Kidney epithelial cell (primary cell): ENCODE results near the gene TNS4. TPM values are rescaled to one million over a fixed set of nuclear protein-coding genes. Genes with fewer than 3 reads are reported as not detected.

Experiments used
- DNase-seq: peaks from one replicate; pipeline ENCODE4 v3.0.0-alpha.2; 2010; ENCODE audit warnings: low read depth
- H3K27me3 ChIP-seq: 2 replicates; pipeline ENCODE4 v1.6.0; 2011; ENCODE audit warnings: low read length; ENCODE audit not compliant: control insufficient read depth, insufficient read depth
- H3K36me3 ChIP-seq: 2 replicates; pipeline ENCODE4 v1.5.1; 2011; ENCODE audit warnings: low read length; ENCODE audit not compliant: control insufficient read depth, insufficient read depth
- H3K4me3 ChIP-seq: 2 replicates; pipeline ENCODE4 v1.5.1; 2011; ENCODE audit warnings: low read depth, mild to moderate bottlenecking, control low read depth, low read length
- total RNA-seq: library from RNA; depleted of rRNA; stranded (reverse); fragments of >200 nt; gene quantifications from 2 replicates; pipeline ENCODE4 v1.2.3, GENCODE V29; 2015
- TF ChIP-seq, protein P1 (sequence below): IDR thresholded peaks from 2 replicates; pipeline ENCODE4 v1.5.1; 2011; ENCODE audit warnings: mild to moderate bottlenecking, moderate library complexity, low read length, control low read depth, inconsistent platforms; ENCODE audit not compliant: insufficient read depth, poor library complexity, severe bottlenecking

TNS4 gene
- total RNA-seq, 1 donor from 2014 or later, result not detected

DNA sequence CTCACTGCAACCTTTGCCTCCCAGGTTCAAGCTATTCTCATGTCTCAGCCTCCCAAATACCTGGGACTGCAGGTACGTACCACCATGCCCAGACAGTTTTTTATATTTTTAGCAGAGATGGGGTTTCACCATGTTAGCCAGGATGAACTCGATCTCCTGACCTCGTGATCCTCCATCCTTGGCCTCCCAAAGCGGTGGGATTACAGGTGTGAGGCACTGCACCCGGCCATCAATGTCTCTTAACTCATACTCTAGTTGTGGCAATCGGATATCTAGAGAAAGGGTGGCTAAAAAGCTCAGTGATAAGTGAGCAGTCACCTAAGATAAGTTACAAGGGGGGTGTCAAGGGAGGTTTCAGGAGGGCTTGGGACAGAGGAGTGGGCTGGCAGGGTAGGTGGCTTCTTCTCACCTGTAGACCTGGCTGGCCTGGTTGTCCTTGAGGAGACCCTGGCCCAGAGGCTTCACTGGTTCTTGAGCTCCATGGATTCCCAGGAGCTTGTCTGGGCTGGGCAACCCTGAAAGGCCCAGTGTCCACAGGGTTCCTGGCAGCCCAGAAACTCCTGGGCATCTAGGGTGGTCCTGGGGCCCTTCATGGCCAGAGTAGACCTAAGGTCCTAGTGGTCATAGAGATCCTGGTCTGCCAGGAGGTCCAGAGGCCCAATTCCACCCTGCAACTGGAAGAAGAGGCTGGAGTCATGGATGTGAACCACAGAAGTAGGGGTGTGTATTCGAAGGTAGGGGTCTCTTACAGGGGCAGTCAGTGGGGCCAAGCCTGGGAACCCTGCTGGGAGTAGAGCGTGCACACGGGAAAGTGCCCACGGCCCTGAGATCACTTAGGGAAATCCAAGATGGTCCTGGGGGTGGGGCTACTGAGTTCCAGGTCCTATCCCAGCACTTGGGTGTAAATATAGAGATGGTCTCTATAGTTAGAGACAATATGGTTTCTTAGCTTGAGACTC is 70.9 kb downstream of the TNS4 start:
- TF ChIP-seq, protein P1, sequence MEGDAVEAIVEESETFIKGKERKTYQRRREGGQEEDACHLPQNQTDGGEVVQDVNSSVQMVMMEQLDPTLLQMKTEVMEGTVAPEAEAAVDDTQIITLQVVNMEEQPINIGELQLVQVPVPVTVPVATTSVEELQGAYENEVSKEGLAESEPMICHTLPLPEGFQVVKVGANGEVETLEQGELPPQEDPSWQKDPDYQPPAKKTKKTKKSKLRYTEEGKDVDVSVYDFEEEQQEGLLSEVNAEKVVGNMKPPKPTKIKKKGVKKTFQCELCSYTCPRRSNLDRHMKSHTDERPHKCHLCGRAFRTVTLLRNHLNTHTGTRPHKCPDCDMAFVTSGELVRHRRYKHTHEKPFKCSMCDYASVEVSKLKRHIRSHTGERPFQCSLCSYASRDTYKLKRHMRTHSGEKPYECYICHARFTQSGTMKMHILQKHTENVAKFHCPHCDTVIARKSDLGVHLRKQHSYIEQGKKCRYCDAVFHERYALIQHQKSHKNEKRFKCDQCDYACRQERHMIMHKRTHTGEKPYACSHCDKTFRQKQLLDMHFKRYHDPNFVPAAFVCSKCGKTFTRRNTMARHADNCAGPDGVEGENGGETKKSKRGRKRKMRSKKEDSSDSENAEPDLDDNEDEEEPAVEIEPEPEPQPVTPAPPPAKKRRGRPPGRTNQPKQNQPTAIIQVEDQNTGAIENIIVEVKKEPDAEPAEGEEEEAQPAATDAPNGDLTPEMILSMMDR, result no peak
- no peak overlapping the region for H3K4me3 ChIP-seq
- H3K36me3 ChIP-seq, result no peaks in the 10 kb centered on the region
- no peak for DNase-seq
- H3K27me3 ChIP-seq, result no peaks in the 10 kb centered on the region

DNA sequence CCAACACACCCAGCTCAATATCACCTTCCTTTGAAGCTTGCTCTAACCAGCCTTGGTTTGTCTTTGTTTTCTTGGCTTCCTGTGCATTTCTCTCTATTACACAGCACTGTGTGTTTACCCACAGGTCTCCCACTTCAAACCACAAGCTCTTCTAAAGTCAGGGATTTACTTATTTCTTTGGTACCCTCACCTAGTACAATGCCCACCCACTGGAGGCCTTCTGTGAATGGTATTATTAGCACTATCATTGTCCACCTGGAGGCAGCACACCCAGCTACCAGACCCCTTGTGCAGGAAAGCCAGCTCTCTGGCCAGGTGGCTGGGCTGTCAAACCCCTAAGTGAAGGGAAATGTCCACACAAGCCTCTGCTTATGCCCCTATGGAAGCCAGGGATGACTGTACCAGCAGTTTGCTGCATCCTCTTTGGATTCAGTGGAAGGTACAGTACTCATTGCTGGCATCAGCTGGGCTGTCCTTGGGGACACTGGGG is 74.4 kb downstream of the TNS4 start:
- Histone ChIP-seq H3K27me3 (no peaks in the 10 kb centered on the region), H3K4me3 (no peak overlapping the region), H3K36me3 (no peaks in the 10 kb centered on the region)
- DNase-seq, result no peak
- TF ChIP-seq, protein P1, result no peak

Other genes starting within 250 kb of the TNS4 start
- gene CDC6, start 213.7 kb downstream of the TNS4 start, total RNA-seq, result 7.9 and 8.8 TPM in 2 replicates
- gene RARA, start 192.4 kb downstream of the TNS4 start, total RNA-seq, result 48.2 and 57.2 TPM in 2 replicates
- gene GJD3, start 136.9 kb downstream of the TNS4 start, total RNA-seq, result 1.1 TPM in 1 of 2 replicates, not detected in the other
- 14.9 and 17.4 TPM in 2 replicates for gene TOP2A, start 83.7 kb downstream of the TNS4 start, total RNA-seq
- gene IGFBP4, start 58.2 kb downstream of the TNS4 start, total RNA-seq, result 53.6 and 59.8 TPM in 2 replicates
- not detected in 2 replicates for gene CCR7, start 63.8 kb upstream of the TNS4 start, total RNA-seq
- 105 and 115 TPM in 2 replicates for gene SMARCE1, start 146.2 kb upstream of the TNS4 start, total RNA-seq
- gene KRT222, start 163.6 kb upstream of the TNS4 start, total RNA-seq, result not detected in 2 replicates
- not detected in 2 replicates for gene KRT24, start 202.1 kb upstream of the TNS4 start, total RNA-seq